ENCODE data around the gene BGLAP. TPM values are rescaled to one million over a fixed set of nuclear protein-coding genes. Genes with fewer than 3 reads are reported as not detected.

The BGLAP gene
- polyA plus RNA-seq, 1 of the 3 experiments (the other 2 are of a cell fraction): 1.1 TPM

DNA sequence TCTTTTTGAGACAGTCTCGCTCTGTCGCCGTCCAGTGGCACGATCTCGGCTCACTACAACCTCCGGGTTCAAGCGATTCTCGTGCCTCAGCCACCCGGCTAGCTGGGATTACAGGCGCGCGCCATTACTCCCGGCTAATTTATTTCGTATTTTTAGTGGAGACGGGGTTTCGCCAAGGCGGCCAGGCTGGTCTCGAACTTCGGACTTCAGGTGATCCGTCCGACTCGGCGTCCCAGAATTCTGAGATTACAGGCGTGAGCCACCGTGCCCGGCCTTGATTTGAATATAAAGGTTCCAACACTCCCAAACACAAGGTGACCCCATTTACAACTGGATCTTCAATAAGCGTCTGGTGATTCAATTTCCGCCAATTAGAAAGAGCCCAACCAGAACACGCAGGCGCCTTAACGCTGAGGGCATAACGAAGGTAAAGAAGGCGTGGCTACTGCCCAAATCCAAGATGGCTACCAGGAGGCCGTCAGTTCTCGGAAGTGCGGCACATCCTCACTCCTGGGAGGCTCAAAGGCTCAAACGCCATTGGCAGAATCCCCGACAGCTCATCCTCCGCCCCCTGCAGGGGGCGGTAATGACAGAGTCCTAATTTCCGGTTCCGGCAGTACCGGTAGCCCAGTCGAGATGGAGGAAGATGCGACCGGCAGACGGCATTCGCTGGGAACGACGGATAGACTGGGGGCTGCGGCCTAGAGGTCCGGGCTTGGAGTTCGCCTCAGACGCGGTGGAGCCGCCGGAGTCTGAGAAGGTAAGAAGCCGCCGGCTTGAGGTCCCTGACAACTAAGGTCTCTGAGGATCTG lies 48.3 kb upstream of the BGLAP start, which contains the start of gene SLC25A44:
Gene SLC25A44 (plus strand): TSS at position 617 of the 812 bp plus-strand sequence. CDS start 5,744 bp downstream, outside the sequence.
- no peaks in the 10 kb centered on the region for H3F3A ChIP-seq (replicated peaks; ENCODE audit: insufficient read depth)
- H4K20me1 ChIP-seq (ENCODE audit: insufficient read depth): 0 out of 2 replicates have a peak, but pooled peaks cover 1% of the 10 kb centered on the region
- no peaks in the 10 kb centered on the region for H3K9me2 ChIP-seq
- peak; percentile 92 for DNase-seq
- peak within 1 kb of the TSS; percentile 96 for H2AFZ ChIP-seq (ENCODE audit: low read depth)
- 4% methylated on average over 44 of the region's 59 CpGs for WGBS (ENCODE audit: low lambda C conversion rate)
- no peaks in the 10 kb centered on the region for H3K9me3 ChIP-seq
- peak within 1 kb of the TSS; percentile 92 for H3K4me2 ChIP-seq
- H3K36me3 ChIP-seq (replicated peaks in 1 of 2; ENCODE audit: control insufficient read depth in 1 of 2, insufficient read depth in 2 of 2, low read length in 1 of 2): peaks cover 9 to 18% of the 10 kb centered on the region in 2 experiments
- peak within 1 kb of the TSS; percentile 67 to 92 for H3K27ac ChIP-seq (ENCODE audit: low read depth in 2 of 2, low read length in 1 of 2)
- H3K4me3 ChIP-seq (ENCODE audit: low read depth in 2 of 2, low read length in 1 of 2): peak within 1 kb of the TSS; percentile 69 to 78
- TF ChIP-seq YY1 (IDR thresholded peaks at IDR 0.05; ENCODE audit: low read depth): peak; percentile 98
- TF ChIP-seq, protein P1, sequence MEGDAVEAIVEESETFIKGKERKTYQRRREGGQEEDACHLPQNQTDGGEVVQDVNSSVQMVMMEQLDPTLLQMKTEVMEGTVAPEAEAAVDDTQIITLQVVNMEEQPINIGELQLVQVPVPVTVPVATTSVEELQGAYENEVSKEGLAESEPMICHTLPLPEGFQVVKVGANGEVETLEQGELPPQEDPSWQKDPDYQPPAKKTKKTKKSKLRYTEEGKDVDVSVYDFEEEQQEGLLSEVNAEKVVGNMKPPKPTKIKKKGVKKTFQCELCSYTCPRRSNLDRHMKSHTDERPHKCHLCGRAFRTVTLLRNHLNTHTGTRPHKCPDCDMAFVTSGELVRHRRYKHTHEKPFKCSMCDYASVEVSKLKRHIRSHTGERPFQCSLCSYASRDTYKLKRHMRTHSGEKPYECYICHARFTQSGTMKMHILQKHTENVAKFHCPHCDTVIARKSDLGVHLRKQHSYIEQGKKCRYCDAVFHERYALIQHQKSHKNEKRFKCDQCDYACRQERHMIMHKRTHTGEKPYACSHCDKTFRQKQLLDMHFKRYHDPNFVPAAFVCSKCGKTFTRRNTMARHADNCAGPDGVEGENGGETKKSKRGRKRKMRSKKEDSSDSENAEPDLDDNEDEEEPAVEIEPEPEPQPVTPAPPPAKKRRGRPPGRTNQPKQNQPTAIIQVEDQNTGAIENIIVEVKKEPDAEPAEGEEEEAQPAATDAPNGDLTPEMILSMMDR (IDR thresholded peaks at IDR 0.05): peak; percentile 21; the same call in 1 of the 2 replicates
- peak; percentile 94 for TF ChIP-seq GABPA (IDR thresholded peaks at IDR 0.05; ENCODE audit: low read depth)
- TF ChIP-seq ELF1 (IDR thresholded peaks at IDR 0.05): peak; percentile 80
- TF ChIP-seq POLR2AphosphoS5 (IDR thresholded peaks at IDR 0.05; ENCODE audit: low read depth, low read length): peak; percentile 90
- TF ChIP-seq, protein P2, sequence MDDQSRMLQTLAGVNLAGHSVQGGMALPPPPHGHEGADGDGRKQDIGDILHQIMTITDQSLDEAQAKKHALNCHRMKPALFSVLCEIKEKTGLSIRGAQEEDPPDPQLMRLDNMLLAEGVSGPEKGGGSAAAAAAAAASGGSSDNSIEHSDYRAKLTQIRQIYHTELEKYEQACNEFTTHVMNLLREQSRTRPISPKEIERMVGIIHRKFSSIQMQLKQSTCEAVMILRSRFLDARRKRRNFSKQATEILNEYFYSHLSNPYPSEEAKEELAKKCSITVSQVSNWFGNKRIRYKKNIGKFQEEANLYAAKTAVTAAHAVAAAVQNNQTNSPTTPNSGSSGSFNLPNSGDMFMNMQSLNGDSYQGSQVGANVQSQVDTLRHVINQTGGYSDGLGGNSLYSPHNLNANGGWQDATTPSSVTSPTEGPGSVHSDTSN (IDR thresholded peaks at IDR 0.05): peak; percentile 82
- TF ChIP-seq, protein P3, sequence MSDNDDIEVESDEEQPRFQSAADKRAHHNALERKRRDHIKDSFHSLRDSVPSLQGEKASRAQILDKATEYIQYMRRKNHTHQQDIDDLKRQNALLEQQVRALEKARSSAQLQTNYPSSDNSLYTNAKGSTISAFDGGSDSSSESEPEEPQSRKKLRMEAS (IDR thresholded peaks at IDR 0.05; ENCODE audit: low read depth): peak; percentile 52; the same call in 1 of the 2 replicates
- no peak for TF ChIP-seq TEAD4 (IDR thresholded peaks at IDR 0.05; ENCODE audit: borderline replicate concordance, insufficient read depth)
- TF ChIP-seq, protein P4, sequence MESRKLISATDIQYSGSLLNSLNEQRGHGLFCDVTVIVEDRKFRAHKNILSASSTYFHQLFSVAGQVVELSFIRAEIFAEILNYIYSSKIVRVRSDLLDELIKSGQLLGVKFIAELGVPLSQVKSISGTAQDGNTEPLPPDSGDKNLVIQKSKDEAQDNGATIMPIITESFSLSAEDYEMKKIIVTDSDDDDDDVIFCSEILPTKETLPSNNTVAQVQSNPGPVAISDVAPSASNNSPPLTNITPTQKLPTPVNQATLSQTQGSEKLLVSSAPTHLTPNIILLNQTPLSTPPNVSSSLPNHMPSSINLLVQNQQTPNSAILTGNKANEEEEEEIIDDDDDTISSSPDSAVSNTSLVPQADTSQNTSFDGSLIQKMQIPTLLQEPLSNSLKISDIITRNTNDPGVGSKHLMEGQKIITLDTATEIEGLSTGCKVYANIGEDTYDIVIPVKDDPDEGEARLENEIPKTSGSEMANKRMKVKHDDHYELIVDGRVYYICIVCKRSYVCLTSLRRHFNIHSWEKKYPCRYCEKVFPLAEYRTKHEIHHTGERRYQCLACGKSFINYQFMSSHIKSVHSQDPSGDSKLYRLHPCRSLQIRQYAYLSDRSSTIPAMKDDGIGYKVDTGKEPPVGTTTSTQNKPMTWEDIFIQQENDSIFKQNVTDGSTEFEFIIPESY (IDR thresholded peaks at IDR 0.05; ENCODE audit: borderline replicate concordance, low read depth): no peak
- TF ChIP-seq, protein P5, sequence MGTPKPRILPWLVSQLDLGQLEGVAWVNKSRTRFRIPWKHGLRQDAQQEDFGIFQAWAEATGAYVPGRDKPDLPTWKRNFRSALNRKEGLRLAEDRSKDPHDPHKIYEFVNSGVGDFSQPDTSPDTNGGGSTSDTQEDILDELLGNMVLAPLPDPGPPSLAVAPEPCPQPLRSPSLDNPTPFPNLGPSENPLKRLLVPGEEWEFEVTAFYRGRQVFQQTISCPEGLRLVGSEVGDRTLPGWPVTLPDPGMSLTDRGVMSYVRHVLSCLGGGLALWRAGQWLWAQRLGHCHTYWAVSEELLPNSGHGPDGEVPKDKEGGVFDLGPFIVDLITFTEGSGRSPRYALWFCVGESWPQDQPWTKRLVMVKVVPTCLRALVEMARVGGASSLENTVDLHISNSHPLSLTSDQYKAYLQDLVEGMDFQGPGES (IDR thresholded peaks at IDR 0.05; ENCODE audit: low read depth, low read length): peak; percentile 28; the same call in 1 of the 2 replicates
- peak; percentile 72; the same call in 1 of the 2 replicates for TF ChIP-seq SIN3A (IDR thresholded peaks at IDR 0.05; ENCODE audit: borderline replicate concordance, low read depth, low read length)
- TF ChIP-seq, protein P6, sequence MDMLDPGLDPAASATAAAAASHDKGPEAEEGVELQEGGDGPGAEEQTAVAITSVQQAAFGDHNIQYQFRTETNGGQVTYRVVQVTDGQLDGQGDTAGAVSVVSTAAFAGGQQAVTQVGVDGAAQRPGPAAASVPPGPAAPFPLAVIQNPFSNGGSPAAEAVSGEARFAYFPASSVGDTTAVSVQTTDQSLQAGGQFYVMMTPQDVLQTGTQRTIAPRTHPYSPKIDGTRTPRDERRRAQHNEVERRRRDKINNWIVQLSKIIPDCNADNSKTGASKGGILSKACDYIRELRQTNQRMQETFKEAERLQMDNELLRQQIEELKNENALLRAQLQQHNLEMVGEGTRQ (IDR thresholded peaks at IDR 0.05; ENCODE audit: borderline replicate concordance, low read depth, low read length): no peak
- TF ChIP-seq RAD21 (IDR thresholded peaks at IDR 0.05; ENCODE audit: low read length): no peak
- TF ChIP-seq NFIC (IDR thresholded peaks at IDR 0.05; ENCODE audit: borderline replicate concordance): no peak
- TF ChIP-seq CHD2 (IDR thresholded peaks at IDR 0.05; ENCODE audit: low read length, partially characterized antibody): peak; percentile 76
- TF ChIP-seq MXI1 (IDR thresholded peaks at IDR 0.05; ENCODE audit: low read depth, low read length): peak; percentile 78
- peak; percentile 54; the same call in 1 of the 2 replicates for TF ChIP-seq NRF1 (IDR thresholded peaks at IDR 0.05; ENCODE audit: low read depth, low read length)
- peak; percentile 16; the same call in 1 of the 2 replicates for TF ChIP-seq RCOR1 (IDR thresholded peaks at IDR 0.05; ENCODE audit: low read length)
- ChIA-PET POLR2A (interaction anchor here (0.6 to 1.5 kb wide), 6 partner anchors 10 to 102 kb away, joined by 3 to 16 read pairs (median 4); partner anchors contain the start of genes GLMP and PMF1), CTCF (interaction anchor here (0.9 to 1.5 kb wide), 7 partner anchors 18 to 126 kb away, joined by 3 to 5 read pairs (median 4); partner anchors contain the start of gene PMF1)
- peaks cover 7 to 16% of the 10 kb centered on the region in 2 experiments; a peak in 2 of 4 replicates for H3K4me1 ChIP-seq (ENCODE audit: control insufficient read depth in 1 of 2, insufficient read depth in 2 of 2, low read depth in 1 of 2, low read length in 1 of 2)
- H3K79me2 ChIP-seq (ENCODE audit: insufficient read depth): peaks cover 47% of the 10 kb centered on the region
- H3K9ac ChIP-seq: peak within 1 kb of the TSS; percentile 81
- H3K27me3 ChIP-seq (ENCODE audit: insufficient read depth): no peaks in the 10 kb centered on the region
